ENCODE measurements around the gene OLFM1.

GRCh38 chr9:135039916-135040645, 47.4 kb upstream of the OLFM1 start:
- TF ChIP-seq POLR2AphosphoS5 (IDR thresholded peaks at IDR 0.05; ENCODE audit: low read depth) (no peak), CTCF (IDR thresholded peaks at IDR 0.05; ENCODE audit: insufficient read depth, low read length) (no peak), GABPA (IDR thresholded peaks at IDR 0.05; ENCODE audit: low read depth) (no peak)

All from HL-60 (cell line).